ENCODE results near the gene EHMT1.
"Not testable (repeated sequence)": the region's sequence is repeated elsewhere in the genome, so short reads cannot be mapped to it uniquely, and the experiment has no call there.

- TF ChIP-seq CTCF (conservative IDR thresholded peaks at IDR 0.05; ENCODE audit: low read depth in 2 of 2); EZH2 (IDR thresholded peaks at IDR 0.05; ENCODE audit: low read depth, unreplicated experiment); EZH2phosphoT487 (IDR thresholded peaks at IDR 0.05; ENCODE audit: unreplicated experiment); ETS1 (IDR thresholded peaks at IDR 0.05); REST (IDR thresholded peaks at IDR 0.05; ENCODE audit: unreplicated experiment); JUNB (IDR thresholded peaks at IDR 0.05; ENCODE audit: unreplicated experiment); POLR2AphosphoS5 (IDR thresholded peaks at IDR 0.05; ENCODE audit: low read depth): not testable (repeated sequence)
These were observed 3.4 kb downstream of the EHMT1 start for GRCh38 chr9:137622211-137622610.
